PFSK-1 (cell line): Measurements from ENCODE around the gene ZDHHC8.

Experiments used
- FOXP2 ChIP-seq: optimal IDR thresholded peaks from 2 replicates; pipeline ENCODE3; 2011; ENCODE audit warnings: borderline replicate concordance, control low read depth, inconsistent platforms; ENCODE audit not compliant: insufficient read depth; ENCODE audit errors: extremely low read length, extremely low read depth
- POLR2AphosphoS5 ChIP-seq: IDR thresholded peaks from 2 replicates; pipeline ENCODE4 v1.6.1; 2012; ENCODE audit warnings: low read depth, mild to moderate bottlenecking, control low read depth, low read length, moderate library complexity
- SIN3A ChIP-seq: IDR thresholded peaks from 2 replicates; pipeline ENCODE4 v1.6.1; 2012; ENCODE audit warnings: mild to moderate bottlenecking, low read length, moderate library complexity, borderline replicate concordance; ENCODE audit not compliant: insufficient read depth
- TAF1 ChIP-seq: IDR thresholded peaks from 2 replicates; pipeline ENCODE4 v1.6.1; 2012; ENCODE audit warnings: low read length, control low read depth, borderline replicate concordance; ENCODE audit not compliant: insufficient read depth
- TF ChIP-seq, protein P1 (sequence below), 2 experiments: IDR thresholded peaks; 2 replicates each; pipeline versions ENCODE4 v1.6.1 to v1.8.0; 2011 to 2012; ENCODE audit warnings: low read depth in 2 of 2, low read length in 2 of 2, control low read depth in 1 of 2, inconsistent platforms in 1 of 2, mild to moderate bottlenecking in 1 of 2, moderate library complexity in 1 of 2; ENCODE audit not compliant: insufficient read depth in 1 of 2

The ZDHHC8 gene

GRCh38 chr22:20160041-20160440 is 28.4 kb downstream of the ZDHHC8 start:
- TF ChIP-seq SIN3A (no peak), TAF1 (no peak), FOXP2 (no peak), POLR2AphosphoS5 (no peak)
- TF ChIP-seq, protein P1, sequence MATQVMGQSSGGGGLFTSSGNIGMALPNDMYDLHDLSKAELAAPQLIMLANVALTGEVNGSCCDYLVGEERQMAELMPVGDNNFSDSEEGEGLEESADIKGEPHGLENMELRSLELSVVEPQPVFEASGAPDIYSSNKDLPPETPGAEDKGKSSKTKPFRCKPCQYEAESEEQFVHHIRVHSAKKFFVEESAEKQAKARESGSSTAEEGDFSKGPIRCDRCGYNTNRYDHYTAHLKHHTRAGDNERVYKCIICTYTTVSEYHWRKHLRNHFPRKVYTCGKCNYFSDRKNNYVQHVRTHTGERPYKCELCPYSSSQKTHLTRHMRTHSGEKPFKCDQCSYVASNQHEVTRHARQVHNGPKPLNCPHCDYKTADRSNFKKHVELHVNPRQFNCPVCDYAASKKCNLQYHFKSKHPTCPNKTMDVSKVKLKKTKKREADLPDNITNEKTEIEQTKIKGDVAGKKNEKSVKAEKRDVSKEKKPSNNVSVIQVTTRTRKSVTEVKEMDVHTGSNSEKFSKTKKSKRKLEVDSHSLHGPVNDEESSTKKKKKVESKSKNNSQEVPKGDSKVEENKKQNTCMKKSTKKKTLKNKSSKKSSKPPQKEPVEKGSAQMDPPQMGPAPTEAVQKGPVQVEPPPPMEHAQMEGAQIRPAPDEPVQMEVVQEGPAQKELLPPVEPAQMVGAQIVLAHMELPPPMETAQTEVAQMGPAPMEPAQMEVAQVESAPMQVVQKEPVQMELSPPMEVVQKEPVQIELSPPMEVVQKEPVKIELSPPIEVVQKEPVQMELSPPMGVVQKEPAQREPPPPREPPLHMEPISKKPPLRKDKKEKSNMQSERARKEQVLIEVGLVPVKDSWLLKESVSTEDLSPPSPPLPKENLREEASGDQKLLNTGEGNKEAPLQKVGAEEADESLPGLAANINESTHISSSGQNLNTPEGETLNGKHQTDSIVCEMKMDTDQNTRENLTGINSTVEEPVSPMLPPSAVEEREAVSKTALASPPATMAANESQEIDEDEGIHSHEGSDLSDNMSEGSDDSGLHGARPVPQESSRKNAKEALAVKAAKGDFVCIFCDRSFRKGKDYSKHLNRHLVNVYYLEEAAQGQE (IDR thresholded peaks at IDR 0.05; ENCODE audit: insufficient read depth in 1 of 2, low read depth in 2 of 2, low read length in 2 of 2), result no peak

- TF ChIP-seq SIN3A, result no peak
- TF ChIP-seq FOXP2, result no peak
- TF ChIP-seq, protein P1 (IDR thresholded peaks at IDR 0.05; ENCODE audit: insufficient read depth in 1 of 2, low read depth in 2 of 2, low read length in 2 of 2), result no peak
- no peak for TF ChIP-seq POLR2AphosphoS5
- TF ChIP-seq TAF1, result no peak
These were observed 33.3 kb downstream of the ZDHHC8 start for GRCh38 chr22:20164863-20165262.

- TF ChIP-seq TAF1 (no peak), FOXP2 (no peak), POLR2AphosphoS5 (no peak)
- TF ChIP-seq, protein P1 (IDR thresholded peaks at IDR 0.05; ENCODE audit: insufficient read depth in 1 of 2, low read depth in 2 of 2, low read length in 2 of 2), result no peak
These were observed 33.8 kb downstream of the ZDHHC8 start for GRCh38 chr22:20165421-20165820.

- no peak for TF ChIP-seq SIN3A
- TF ChIP-seq, protein P1 (IDR thresholded peaks at IDR 0.05; ENCODE audit: insufficient read depth in 1 of 2, low read depth in 2 of 2, low read length in 2 of 2), result no peak
These were observed 34.3 kb downstream of the ZDHHC8 start for GRCh38 chr22:20165913-20166312.

GRCh38 chr22:20166703-20167102 is 35.1 kb downstream of the ZDHHC8 start:
- TF ChIP-seq TAF1, result no peak
- TF ChIP-seq, protein P1 (IDR thresholded peaks at IDR 0.05; ENCODE audit: insufficient read depth in 1 of 2, low read depth in 2 of 2, low read length in 2 of 2), result no peak
- no peak for TF ChIP-seq FOXP2
- TF ChIP-seq POLR2AphosphoS5, result no peak
- TF ChIP-seq SIN3A, result no peak
